HEK293 (cell line): ENCODE measurements around the gene SMIM36.
A peak's percentile ranks its signal among the peaks of the same experiment; 100 is the strongest.

ENCODE experiments used
- CTCF ChIA-PET: fragments of 350-600 bp; formaldehyde crosslinking; extraction: SDS; loops from one replicate; lab custom pipeline; 2021; ENCODE audit warnings: antibody characterized with exemption; lab: Yijun Ruan, JAX
- POLR2A ChIA-PET: fragments of 300-600 bp; formaldehyde crosslinking; extraction: SDS; loops from one replicate; lab custom pipeline; 2020; ENCODE audit warnings: antibody characterized with exemption, inconsistent platforms; lab: Yijun Ruan, JAX
- H3K27ac ChIP-seq: fragments of 200-500 bp; sonication (Bioruptor generic); 2 replicates; pipeline ENCODE4 v1.5.1; 2014; ENCODE audit warnings: low read depth, low read length, control low read depth, inconsistent platforms; ENCODE audit errors: extremely low read depth
- H3K36me3 ChIP-seq, 2 experiments: fragments of 200-500 bp in 1 of 2; sonication (Bioruptor generic) in 1 of 2; 1 replicate in 1 of 2; 2 replicates in 1 of 2; pipeline ENCODE4 v1.5.1; 2014 to 2017; ENCODE audit warnings: inconsistent platforms in 2 of 2, low read length in 2 of 2; ENCODE audit not compliant: control insufficient read depth in 2 of 2, insufficient read depth in 1 of 2
- H3K4me1 ChIP-seq: fragments of 200-500 bp; sonication (Bioruptor generic); 2 replicates; pipeline ENCODE4 v1.5.1; 2014; ENCODE audit warnings: mild to moderate bottlenecking, low read length, inconsistent platforms; ENCODE audit not compliant: control insufficient read depth, insufficient read depth
- H3K4me3 ChIP-seq: 2 replicates; pipeline ENCODE4 v1.5.1; 2011; ENCODE audit warnings: low read depth, mild to moderate bottlenecking, control low read depth, low read length, moderate library complexity
- H3K9me3 ChIP-seq: fragments of 200-500 bp; sonication (Bioruptor generic); 2 replicates; pipeline ENCODE4 v1.5.1; 2014; ENCODE audit warnings: low read depth, low read length, inconsistent platforms; ENCODE audit not compliant: control insufficient read depth, insufficient read depth
- EGR2 ChIP-seq: fragments of 450-650 bp; formaldehyde crosslinking; IDR thresholded peaks from 2 replicates; pipeline ENCODE4 v1.5.1; 2016; ENCODE audit warnings: low read depth, missing biosample characterization, missing genetic modification characterization
- ELK4 ChIP-seq: IDR thresholded peaks from 2 replicates; pipeline ENCODE4 v1.6.1; 2011; ENCODE audit warnings: mild to moderate bottlenecking, low read depth, low read length, borderline replicate concordance
- KLF10 ChIP-seq: fragments of 450-650 bp; IDR thresholded peaks from 2 replicates; pipeline ENCODE4 v1.5.1; 2018; ENCODE audit warnings: missing biosample characterization, mild to moderate bottlenecking, missing genetic modification characterization
- MEIS1 ChIP-seq: sonication (generic); formaldehyde crosslinking; IDR thresholded peaks from 2 replicates; pipeline ENCODE4 v1.8.1; 2022; ENCODE audit warnings: missing genetic modification reagents, mild to moderate bottlenecking, borderline replicate concordance
- PRDM1 ChIP-seq: fragments of 450-650 bp; formaldehyde crosslinking; IDR thresholded peaks from 2 replicates; pipeline ENCODE4; 2016; ENCODE audit warnings: missing biosample characterization, missing genetic modification characterization
- PRDM6 ChIP-seq: fragments of 450-650 bp; formaldehyde crosslinking; IDR thresholded peaks from 2 replicates; pipeline ENCODE4 v1.5.1; 2017; ENCODE audit warnings: missing biosample characterization, missing genetic modification characterization
- SETDB1 ChIP-seq: IDR thresholded peaks from one replicate; pipeline ENCODE4 v1.6.1; 2017; ENCODE audit warnings: mild to moderate bottlenecking, low read length, moderate library complexity, mixed read lengths; ENCODE audit not compliant: insufficient read length
- TRIM28 ChIP-seq: IDR thresholded peaks from 2 replicates; pipeline ENCODE4 v1.6.1; 2011; ENCODE audit warnings: low read length, control low read depth, borderline replicate concordance
- TSHZ1 ChIP-seq: fragments of 450-650 bp; formaldehyde crosslinking; IDR thresholded peaks from 2 replicates; pipeline ENCODE4 v1.5.1; 2016; ENCODE audit warnings: missing biosample characterization, missing genetic modification characterization, borderline replicate concordance
- ZBTB44 ChIP-seq: fragments of 450-650 bp; IDR thresholded peaks from 2 replicates; pipeline ENCODE4 v1.5.1; 2018; ENCODE audit warnings: missing biosample characterization, mild to moderate bottlenecking, missing genetic modification characterization
- ZBTB49 ChIP-seq: fragments of 450-650 bp; formaldehyde crosslinking; IDR thresholded peaks from 2 replicates; pipeline ENCODE4 v1.5.1; 2016; ENCODE audit warnings: missing biosample characterization, missing genetic modification characterization, low read depth
- ZBTB8A ChIP-seq: fragments of 450-650 bp; formaldehyde crosslinking; IDR thresholded peaks from 2 replicates; pipeline ENCODE4 v1.5.1; 2016; ENCODE audit warnings: missing biosample characterization, missing genetic modification characterization
- ZFHX2 ChIP-seq: fragments of 450-650 bp; formaldehyde crosslinking; conservative IDR thresholded peaks from 2 replicates; pipeline ENCODE4 v1.5.1; 2016; ENCODE audit warnings: missing biosample characterization, missing genetic modification characterization
- ZNF10 ChIP-seq: fragments of 450-650 bp; formaldehyde crosslinking; IDR thresholded peaks from 2 replicates; pipeline ENCODE4 v1.5.1; 2017; ENCODE audit warnings: missing biosample characterization, missing genetic modification characterization
- ZNF132 ChIP-seq: fragments of 450-650 bp; formaldehyde crosslinking; IDR thresholded peaks from 2 replicates; pipeline ENCODE4 v1.5.1; 2017; ENCODE audit warnings: missing biosample characterization, missing genetic modification characterization, borderline replicate concordance
- ZNF155 ChIP-seq: fragments of 450-650 bp; formaldehyde crosslinking; IDR thresholded peaks from 2 replicates; pipeline ENCODE4 v1.5.1; 2016; ENCODE audit warnings: missing biosample characterization, missing genetic modification characterization
- ZNF311 ChIP-seq: fragments of 450-650 bp; formaldehyde crosslinking; IDR thresholded peaks from 2 replicates; pipeline ENCODE4 v1.5.1; 2017; ENCODE audit warnings: missing biosample characterization, missing genetic modification characterization, borderline replicate concordance
- ZNF426 ChIP-seq: fragments of 450-650 bp; formaldehyde crosslinking; IDR thresholded peaks from 2 replicates; pipeline ENCODE4 v1.5.1; 2017; ENCODE audit warnings: missing biosample characterization, missing genetic modification characterization, mild to moderate bottlenecking, inconsistent platforms, moderate library complexity
- ZNF510 ChIP-seq: fragments of 450-650 bp; formaldehyde crosslinking; IDR thresholded peaks from 2 replicates; pipeline ENCODE4 v1.5.1; 2018; ENCODE audit warnings: mild to moderate bottlenecking, missing genetic modification characterization, missing biosample characterization; ENCODE audit not compliant: insufficient replicate concordance
- ZNF514 ChIP-seq: fragments of 450-650 bp; formaldehyde crosslinking; IDR thresholded peaks from 2 replicates; pipeline ENCODE4 v1.5.1; 2016; ENCODE audit warnings: missing biosample characterization, missing genetic modification characterization
- ZNF548 ChIP-seq: fragments of 450-650 bp; formaldehyde crosslinking; IDR thresholded peaks from 2 replicates; pipeline ENCODE4 v1.5.1; 2016; ENCODE audit warnings: missing biosample characterization, missing genetic modification characterization
- ZNF664 ChIP-seq: fragments of 450-650 bp; formaldehyde crosslinking; IDR thresholded peaks from 2 replicates; pipeline ENCODE4 v1.5.1; 2016; ENCODE audit warnings: missing biosample characterization, missing genetic modification characterization
- ZNF701 ChIP-seq: fragments of 450-650 bp; formaldehyde crosslinking; IDR thresholded peaks from 2 replicates; pipeline ENCODE4 v1.5.1; 2016; ENCODE audit warnings: missing biosample characterization, missing genetic modification characterization

Gene SMIM36

GRCh38 chr17:55546991-55547664 lies 35.9 kb upstream of the SMIM36 start (continued):
- no peak for TF ChIP-seq SETDB1
- no peak for TF ChIP-seq TSHZ1 (tag by site-specific recombination)
- no peak for TF ChIP-seq TRIM28
- no peak for TF ChIP-seq PRDM1 (tag by site-specific recombination)
- no peak for TF ChIP-seq ZNF10 (tag by site-specific recombination)
- no peak for TF ChIP-seq ZNF664 (tag by site-specific recombination)

GRCh38 chr17:55546481-55546880 lies 35.2 kb upstream of the SMIM36 start:
- Histone ChIP-seq H3K27ac (no peak overlapping the region), H3K9me3 (no peaks in the 10 kb centered on the region), H3K4me3 (no peak overlapping the region), H3K36me3 (no peaks in the 10 kb centered on the region), H3K4me1 (no peaks in the 10 kb centered on the region)
- TF ChIP-seq ZNF701 (tag by site-specific recombination) (no peak), ZFHX2 (peak; percentile 33), EGR2 (tag by site-specific recombination) (0 out of 2 replicates have a peak, but pooled peaks have one; percentile 26)
- ChIA-PET POLR2A (no interaction called here), CTCF (no interaction called here)

- no peak overlapping the region for H3K4me3 ChIP-seq
- no peaks in the 10 kb centered on the region for H3K36me3 ChIP-seq
- no peak overlapping the region for H3K27ac ChIP-seq
- ChIA-PET CTCF (interaction anchor here (0.7 to 1.0 kb wide), 2 partner anchors 102 to 283 kb away, joined by 3 to 4 read pairs; no protein-coding TSS in a partner anchor), POLR2A (no interaction called here)
- H3K4me1 ChIP-seq = no peaks in the 10 kb centered on the region
- H3K9me3 ChIP-seq = no peaks in the 10 kb centered on the region
- TF ChIP-seq ELK4 (no peak), MEIS1 (no peak), ZBTB44 (no peak), ZBTB49 (tag by site-specific recombination) (no peak), ZNF548 (no peak), ZNF155 (tag by site-specific recombination) (no peak), ZBTB8A (tag by site-specific recombination) (no peak), ZNF510 (tag by site-specific recombination) (no peak), ZNF311 (tag by site-specific recombination) (no peak), ZNF132 (tag by site-specific recombination) (no peak), ZNF426 (tag by site-specific recombination) (no peak), KLF10 (tag by site-specific recombination) (no peak), PRDM6 (tag by site-specific recombination) (no peak), ZNF514 (tag by site-specific recombination) (no peak)
These were observed 34.6 kb upstream of the SMIM36 start for GRCh38 chr17:55545806-55546205.
